SIG-M5 treated with dmso at 0.1 percent for 504 hours (cell line): ENCODE results near the gene OR8D2.
"Not testable (repeated sequence)": the region's sequence is repeated elsewhere in the genome, so short reads cannot be mapped to it uniquely, and the experiment has no call there.

Experiments
- DNase-seq: peaks from one replicate; lab custom pipeline; 2025; ENCODE audit not compliant: unreplicated experiment; lab: John Stamatoyannopoulos, UW

Gene OR8D2

GRCh38 chr11:124294687-124295086 lies 25.3 kb downstream of the OR8D2 start:
- DNase-seq: peak; percentile 26

DNA sequence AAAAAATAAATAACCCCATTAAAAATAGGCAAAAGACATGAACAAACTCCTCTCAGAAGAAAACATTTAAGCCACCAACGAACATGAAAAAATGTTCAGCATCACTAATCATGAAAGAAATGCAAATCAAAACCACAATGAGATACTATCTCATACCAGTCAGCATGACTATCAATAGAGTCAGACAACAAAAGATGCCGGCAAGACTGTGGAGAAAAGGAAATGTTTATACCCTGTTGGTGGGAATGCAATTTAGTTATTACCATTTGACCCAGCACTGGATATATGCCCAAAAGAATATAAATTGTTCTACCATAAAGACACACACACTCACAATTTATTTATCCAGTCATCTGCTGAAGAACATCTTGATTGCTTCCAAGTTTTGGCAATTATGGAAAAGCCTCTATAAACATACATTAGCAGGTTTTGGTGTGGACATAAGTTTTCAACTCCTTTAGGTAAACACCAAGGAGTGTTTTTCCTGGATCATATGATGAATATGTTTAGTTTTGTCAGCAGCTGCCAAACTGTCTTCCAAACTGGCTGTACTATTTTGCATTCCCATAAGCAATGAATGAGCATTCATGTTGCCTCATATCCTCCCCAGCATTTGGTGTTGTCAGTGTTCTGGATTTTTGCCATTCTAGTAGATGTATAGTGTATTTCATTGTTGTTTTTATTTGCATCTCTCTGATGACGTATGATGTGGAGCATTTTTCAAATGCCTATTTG lies 34.2 kb downstream of the OR8D2 start:
- no peak for DNase-seq

- DNase-seq: no peak
Measured at GRCh38 chr11:124278261-124278660, 41.7 kb downstream of the OR8D2 start.

DNA sequence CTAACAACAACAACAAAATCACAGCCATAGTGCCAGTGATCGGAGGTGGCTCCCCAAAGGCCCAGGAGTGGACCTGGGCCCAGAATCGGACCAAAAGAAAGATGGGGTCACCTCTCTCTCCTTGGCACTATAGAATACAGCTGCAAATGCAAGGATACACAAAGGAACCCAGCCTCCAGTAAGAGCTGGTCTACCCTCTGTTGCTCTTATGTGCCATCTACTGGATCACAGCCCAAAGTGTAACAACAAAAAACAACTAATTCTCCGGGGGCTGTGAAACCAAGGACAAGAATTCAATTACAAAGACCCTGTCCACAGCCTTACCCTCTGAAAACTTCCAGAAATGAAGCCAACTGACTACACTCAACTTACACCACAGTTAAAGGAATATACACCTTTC lies 42.2 kb downstream of the OR8D2 start:
- no peak for DNase-seq

DNA sequence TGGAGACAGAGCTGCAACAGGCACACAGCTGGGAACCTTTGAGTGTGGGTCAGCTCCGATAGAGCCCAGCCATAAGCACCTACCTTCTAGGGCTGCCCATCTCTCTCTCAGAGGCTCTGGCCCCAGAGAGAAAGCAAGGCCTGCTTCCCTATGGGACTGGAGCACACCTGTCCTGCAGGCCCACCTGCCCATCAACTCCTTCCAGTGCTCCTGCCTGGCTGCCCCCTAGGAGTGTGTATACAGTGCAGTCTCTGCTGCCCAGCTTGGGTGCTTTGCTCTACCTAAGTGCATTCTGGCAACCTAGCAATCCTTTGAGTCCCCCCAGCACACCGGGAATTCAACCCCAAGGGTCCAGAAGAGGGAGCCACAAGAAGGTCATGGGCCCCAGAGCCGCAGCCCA lies 42.8 kb downstream of the OR8D2 start:
- no peak for DNase-seq

DNA sequence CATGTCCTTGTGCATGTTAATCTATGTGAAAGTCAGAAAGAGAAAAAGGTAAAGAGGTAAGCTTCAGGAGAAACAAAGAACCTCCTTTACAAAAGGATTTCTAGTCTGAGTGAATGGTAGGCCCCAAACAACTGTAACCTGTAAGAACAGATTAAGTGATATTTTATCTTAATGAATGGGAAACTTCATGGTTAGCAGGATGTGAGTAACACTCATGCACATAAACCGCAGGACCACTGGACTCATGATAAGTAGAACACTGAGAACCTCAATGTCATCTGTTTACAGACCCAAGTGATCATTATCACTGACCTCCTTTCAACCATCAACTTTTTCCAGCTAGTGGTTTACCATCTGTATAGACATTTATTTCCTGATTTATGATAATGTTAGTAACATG lies 43.9 kb downstream of the OR8D2 start:
- no peak for DNase-seq

- DNase-seq: no peak
Measured at GRCh38 chr11:124274000-124274399, 46.0 kb downstream of the OR8D2 start.

DNA sequence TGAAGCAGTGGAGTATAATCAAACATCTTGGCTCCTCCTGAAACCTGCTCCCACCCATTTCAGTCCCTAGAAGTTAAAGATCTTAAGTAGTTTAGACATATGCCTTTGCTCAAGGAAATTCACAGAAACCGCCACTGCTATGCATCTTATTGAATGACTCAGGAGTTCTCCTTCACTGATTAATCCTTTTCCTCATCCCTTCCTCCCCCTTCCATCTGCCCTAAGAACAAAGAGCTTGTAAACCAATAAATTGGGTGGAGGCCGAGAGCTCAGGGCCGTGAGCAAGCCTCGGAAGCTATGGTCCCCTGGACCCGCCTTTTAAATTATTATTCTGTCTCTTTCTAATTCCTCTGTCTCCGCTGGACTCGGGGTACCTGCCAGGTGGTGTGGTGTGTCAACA lies 49.1 kb downstream of the OR8D2 start:
- not testable (repeated sequence) for DNase-seq
